NCI-H1694 treated with DMSO at 0.1 percent for 48 hours (cell line): Measurements from ENCODE around the gene CREM.

ENCODE experiments used
- DNase-seq: peaks from one replicate; lab custom pipeline; 2025; lab: John Stamatoyannopoulos, UW

The CREM gene

DNA sequence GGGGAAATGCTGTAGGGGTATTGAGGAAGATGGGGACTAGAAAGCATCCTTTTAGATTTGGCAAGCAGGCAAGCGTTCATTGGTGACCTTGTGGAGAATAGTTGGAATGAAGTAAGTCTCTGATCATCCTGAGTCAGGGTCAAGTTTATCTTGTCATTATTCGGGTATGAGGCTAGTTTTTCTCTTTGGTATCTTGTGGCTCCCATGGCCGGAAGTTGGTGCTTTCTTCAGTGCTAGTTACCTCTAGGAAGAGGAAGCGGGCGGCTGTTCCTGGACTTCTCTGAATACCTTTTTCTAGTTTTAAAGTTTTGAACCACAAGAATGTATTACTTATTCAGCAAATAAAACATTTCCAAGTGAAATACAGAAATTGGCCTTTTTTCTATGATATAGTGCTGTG is 9.2 kb downstream of the CREM start:
- no peak for DNase-seq

DNA sequence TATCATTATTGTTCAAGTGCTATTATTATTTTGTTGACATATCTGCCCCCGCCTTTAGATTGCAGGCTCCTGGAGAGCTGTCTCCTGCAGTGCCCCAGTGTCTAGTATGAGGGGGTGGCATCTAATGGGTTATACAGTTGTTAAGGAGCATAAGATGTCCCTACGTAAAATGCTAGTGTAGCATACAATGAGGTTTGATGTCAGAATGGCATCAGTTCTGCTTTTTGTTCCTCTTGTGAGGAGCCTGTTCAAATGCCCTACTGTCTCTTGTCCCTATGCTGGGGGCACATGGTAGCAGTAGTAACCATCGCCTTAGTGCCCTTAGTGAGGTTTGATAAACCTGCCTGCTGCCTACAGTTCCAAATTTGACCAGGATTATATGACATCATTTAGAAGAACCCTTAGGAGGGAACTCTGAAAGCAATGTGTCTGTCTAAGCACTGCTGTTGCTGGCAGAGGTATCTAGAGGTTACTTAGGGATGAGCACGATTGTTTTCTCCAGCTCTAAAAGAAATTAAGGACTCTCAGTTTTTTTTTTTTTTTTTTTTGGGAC is 9.7 kb downstream of the CREM start:
- no peak for DNase-seq

GRCh38 chr10:35140126-35140525 is 13.5 kb downstream of the CREM start:
- DNase-seq, result no peak

DNA sequence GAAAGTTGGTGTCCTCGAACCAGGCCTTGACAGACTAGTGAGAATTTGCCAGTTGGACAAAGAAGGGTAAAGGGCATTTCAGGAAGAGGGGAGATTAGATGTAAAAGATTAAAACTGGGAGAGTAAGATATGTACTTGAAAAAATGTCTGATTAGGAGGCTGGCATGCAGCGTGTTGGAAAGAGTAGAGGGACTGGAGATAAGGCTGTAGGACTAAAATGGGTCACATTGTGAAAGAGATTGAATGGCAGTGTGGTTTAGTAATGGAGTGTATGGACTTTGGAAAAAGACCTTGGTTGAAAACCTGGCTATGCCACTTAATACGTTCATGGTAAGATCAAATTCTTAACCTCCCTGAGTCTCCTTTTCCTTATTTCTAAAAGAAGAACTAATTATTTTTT is 14.1 kb downstream of the CREM start:
- DNase-seq, result no peak

- DNase-seq, result no peak
Observed at GRCh38 chr10:35150308-35150707, 23.7 kb downstream of the CREM start.

GRCh38 chr10:35152992-35153391 is 26.3 kb downstream of the CREM start:
- DNase-seq, result no peak

DNA sequence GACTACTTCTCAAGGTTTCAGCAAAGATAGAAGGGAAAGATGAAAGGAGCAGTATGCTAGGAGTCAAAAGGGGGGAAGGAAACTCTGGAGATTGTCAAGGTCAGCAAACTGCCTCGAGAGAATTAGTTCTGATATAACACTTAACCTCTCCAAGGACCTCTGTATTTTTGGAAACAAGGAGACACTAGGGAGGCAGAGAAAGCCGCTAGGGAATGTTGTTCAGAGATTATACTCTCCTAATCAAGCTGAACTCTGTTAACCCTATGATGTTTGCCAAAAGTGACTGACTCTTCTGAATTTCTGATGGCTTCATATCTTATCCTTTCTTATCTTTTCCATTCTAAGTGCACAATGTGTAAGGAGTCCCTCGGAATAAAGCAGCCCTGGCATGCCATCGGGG is 27.1 kb downstream of the CREM start:
- no peak for DNase-seq

DNA sequence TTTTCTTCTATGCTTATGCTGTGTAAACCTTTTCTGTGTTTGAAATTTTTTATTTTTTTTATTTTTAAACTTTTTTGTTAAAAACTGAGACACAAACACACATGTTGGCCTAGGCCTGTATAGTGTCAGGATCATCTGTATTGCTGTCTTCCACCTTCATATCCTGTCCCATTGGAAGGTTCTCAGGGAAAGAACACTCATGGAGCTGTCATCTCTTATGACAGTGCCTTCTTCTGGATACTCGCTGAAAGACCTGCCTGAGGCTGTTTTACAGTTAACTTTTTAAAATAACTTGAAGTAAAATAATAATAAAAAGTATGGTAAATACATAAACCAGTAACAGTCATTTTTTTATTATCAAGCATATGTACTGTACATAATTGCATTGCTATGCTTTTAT is 34.1 kb downstream of the CREM start:
- no peak for DNase-seq

- no peak for DNase-seq
Observed at GRCh38 chr10:35161906-35162305, 35.3 kb downstream of the CREM start.

DNA sequence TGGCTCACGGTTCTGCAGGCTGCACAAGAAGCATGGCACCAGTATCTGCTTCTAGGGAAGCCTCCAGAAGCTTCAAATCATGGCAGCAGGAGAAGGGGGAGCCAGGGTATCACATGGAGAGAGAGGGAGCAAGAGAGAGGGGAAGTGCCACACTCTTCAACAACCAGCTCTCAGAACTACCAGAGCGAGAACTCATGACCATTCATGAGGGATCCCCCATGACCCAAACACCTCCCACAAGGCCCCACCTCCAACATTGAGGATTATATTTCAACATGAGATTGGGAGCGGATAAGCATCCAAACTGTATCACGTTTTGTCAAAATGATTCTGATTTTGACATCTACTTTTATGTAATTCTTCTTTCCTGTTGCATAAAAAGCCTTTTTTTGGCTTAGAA is 38.5 kb downstream of the CREM start:
- DNase-seq, result no peak

- no peak for DNase-seq
Observed at GRCh38 chr10:35165811-35166210, 39.2 kb downstream of the CREM start.

- no peak for DNase-seq
Observed at GRCh38 chr10:35166607-35167006, 40.0 kb downstream of the CREM start.

DNA sequence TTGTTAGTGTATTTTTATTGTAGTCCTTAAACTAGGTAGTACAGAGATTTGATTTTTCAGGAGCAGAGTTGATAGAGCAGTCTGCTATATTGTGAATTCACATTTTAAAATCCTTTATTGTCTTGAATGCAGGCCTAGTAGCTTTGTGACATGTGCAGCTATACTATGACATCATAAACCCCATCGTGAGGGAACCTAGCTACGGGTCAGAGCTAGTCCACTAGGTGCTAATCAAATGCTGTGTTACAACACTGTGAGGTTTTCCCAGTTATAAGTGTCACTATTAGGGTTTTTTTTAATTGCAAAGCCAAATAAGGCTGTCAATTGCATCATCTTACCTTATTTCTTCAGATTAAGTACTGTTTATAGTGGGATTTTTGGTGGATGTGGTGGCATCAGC is 40.7 kb downstream of the CREM start:
- no peak for DNase-seq

DNA sequence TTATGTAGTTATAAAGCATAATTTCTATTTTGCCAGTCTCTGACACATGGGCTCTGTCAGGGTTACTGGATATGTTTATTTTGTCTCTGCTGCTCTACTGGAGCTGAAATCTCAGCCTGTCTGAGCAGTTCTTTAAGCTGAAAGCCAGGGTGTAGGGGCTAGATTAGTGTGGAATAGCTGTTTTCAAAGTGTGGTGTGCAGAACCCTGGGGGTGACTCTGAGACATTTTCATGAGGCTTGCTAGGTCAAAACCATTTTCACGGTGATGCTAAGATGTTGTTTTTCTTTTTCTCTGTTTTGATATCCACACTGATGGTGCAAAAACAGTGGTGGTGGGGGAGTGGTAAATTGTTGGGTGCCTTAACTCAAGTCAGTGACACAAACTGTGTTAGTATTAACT is 45.5 kb downstream of the CREM start:
- DNase-seq, result no peak

DNA sequence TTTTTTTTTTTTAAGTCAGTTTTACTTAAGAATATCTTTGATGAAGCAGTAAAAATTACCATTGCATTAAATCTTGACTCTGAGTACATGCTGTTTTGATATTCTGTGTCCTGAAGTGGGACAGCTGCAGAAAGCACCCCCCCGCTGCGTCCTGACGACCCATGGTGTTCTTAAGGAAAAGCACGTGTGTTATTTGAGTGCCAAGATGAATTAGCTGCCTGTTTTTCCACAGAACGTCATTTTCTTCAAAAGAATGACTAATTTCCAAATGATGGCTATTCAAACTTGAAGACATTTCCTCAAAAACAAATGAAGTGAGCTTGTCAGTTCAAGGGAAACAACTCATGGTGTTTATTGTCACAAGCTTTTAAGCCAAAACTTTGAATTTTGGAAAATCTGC is 45.9 kb downstream of the CREM start:
- DNase-seq, result no peak

- no peak for DNase-seq
Observed at GRCh38 chr10:35178331-35178730, 51.7 kb downstream of the CREM start.

DNA sequence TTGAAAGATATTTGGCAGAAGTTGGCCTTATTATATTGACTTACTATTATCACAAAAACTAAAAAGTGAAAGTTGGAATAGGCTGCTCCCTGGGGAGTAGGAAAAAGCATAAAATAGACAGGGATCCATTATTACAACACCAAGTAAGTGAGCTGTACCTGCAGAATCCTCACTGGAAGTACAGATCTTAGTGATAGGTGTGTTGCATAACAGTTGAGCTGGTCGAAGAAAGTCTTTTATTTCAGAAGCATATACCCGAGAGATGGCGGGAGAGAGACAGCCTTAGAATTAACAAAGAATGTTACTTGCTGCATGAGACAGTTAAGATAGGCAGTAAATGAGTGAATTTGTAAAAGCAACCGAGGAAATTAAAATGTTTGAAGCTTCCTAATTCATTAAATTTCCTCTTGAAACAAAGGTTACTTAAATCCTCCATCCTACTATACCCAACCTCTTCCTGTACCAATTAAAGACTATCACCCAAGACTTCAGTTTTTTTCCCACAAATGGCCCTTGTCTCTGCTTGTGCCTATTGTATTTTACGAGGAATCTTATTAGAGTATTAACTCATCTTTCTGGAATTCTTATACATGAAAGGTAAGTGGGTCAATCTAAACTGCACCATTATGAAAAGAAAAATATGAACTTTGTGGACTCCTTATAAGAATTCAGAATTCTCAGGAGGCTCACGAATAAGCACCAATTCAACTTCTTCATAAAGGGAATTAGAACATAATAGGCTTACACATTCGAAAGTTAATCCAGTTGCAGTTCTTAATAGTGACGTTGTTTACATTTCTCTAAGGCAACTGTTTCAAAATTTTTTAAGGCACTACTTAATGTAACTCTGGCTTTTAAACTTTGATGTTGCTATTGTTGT is 56.2 kb downstream of the CREM start:
- DNase-seq, result no peak

- no peak for DNase-seq
Observed at GRCh38 chr10:35184527-35185171, 58.0 kb downstream of the CREM start.

DNA sequence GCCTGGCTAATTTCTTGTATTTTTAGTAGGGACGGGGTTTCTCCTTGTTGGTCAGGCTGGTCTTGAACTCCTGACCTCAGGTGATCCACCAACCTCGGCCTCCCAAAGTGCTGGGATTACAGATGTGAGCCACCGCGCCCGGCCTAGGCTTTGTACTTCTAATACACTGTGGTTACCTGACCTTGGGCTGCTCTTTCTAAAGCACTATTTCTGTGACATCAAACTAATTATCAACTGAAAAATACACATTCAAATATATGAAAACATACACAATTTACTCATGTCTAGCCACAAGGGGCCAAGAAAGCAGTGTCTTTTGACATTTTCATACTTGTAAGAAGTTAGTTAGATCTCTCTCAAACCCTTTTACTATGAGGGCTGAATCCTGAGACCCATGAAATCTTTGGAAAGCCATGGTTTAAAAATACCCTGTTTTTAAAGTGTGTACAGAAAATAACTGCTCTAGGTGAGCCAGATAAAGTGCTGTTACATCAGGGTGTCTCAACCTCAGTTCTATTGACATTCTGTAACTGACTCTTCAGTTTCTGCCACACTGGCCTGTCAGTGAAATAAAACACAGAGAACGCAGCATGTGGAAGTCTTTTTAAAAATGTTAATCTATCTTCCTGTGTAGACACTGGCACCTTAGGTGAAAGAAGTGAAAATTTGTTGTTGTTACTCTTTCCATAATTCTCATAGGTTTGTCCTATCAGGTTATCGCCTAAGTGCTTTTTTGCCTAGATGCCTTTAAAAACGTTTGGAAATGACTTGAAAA is 58.8 kb downstream of the CREM start:
- no peak for DNase-seq

- DNase-seq, result no peak
Observed at GRCh38 chr10:35188954-35189353, 62.3 kb downstream of the CREM start.

DNA sequence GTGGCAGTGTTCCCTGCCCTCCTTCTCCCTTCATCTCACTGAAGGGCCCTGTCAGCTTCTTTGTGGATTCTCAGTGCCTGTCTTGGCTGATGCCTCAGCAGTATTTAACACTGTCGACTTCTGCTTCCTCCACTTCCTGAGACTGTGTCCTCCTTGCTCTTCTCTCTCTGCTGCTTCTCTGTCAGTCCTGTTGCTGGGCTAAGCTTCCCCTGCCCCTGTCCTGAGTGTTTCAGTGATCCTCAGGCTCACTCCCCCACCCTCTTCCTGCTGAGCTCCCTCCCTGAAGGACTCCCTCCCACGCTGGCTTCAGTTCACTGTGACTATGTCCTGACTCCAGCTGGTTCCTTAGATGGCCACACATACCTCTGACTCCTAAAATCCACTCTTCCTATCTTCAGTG is 64.9 kb downstream of the CREM start:
- DNase-seq, result no peak

DNA sequence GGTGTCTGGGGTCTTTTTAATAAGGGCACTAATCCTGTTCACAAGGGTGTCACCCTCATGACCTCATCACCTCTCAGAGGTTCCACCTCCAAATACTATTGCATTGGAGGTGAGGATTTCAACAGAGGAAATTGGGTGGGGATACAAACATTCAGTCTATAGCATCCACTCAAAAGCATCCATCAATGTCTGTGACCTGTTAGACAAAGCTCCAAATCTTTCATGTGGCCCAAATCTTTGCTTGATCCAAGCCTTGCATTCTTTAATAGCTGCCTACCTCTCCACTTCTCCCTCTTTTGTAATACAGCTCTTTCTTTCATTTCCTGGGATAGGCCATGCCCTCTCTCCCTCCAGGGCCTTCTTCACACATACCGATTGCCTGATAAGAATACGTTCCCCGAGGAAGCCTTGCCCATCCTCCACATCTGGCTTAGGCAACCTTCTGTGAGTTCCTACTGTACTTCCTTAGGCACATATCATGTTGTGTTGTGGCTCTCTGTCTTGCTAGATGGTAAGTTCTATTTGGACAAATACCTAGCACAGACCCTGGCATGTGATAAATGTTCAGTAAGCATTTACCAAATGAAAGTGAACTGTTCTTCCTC is 66.1 kb downstream of the CREM start:
- DNase-seq, result no peak
